Transverse colon (tissue), 4 donors: ENCODE results near the gene HDGFL3. TPM values are rescaled to one million over a fixed set of nuclear protein-coding genes. Genes with fewer than 3 reads are reported as not detected.

ENCODE experiments used
- DNase-seq: peaks from one replicate; pipeline ENCODE4 v3.0.0-alpha.2; 2019
- H3K27ac ChIP-seq, 4 donors: fragments of 200-600 bp; sonication (generic); 2 replicates each; pipeline ENCODE4 v1.5.1; 2016 to 2018; ENCODE audit warnings: inconsistent platforms in 4 of 4
- H3K27me3 ChIP-seq: fragments of 200-600 bp; sonication (generic); 2 replicates; pipeline ENCODE4 v1.5.1; 2017; ENCODE audit warnings: inconsistent platforms
- H3K36me3 ChIP-seq, 4 donors: fragments of 200-600 bp; sonication (generic); 2 replicates each; pipeline ENCODE4 v1.5.1; 2017 to 2019; ENCODE audit warnings: inconsistent platforms in 4 of 4
- H3K4me1 ChIP-seq, 4 donors: fragments of 200-600 bp; sonication (generic); 2 replicates each; pipeline ENCODE4 v1.5.1; 2017 to 2020; ENCODE audit warnings: inconsistent platforms in 4 of 4
- H3K4me3 ChIP-seq, 4 donors: fragments of 200-600 bp; sonication (generic); 1 replicate in 1 of 4; 2 replicates in 3 of 4; pipeline versions ENCODE4 v1.5.1 to v1.6.1; 2017 to 2019; ENCODE audit warnings: inconsistent platforms in 4 of 4
- H3K9me3 ChIP-seq, 2 donors: fragments of 200-600 bp; sonication (generic); 2 replicates each; pipeline ENCODE4 v1.5.1; 2017 to 2019; ENCODE audit warnings: inconsistent platforms in 2 of 2
- CTCF ChIP-seq, 5 experiments: fragments of 200-600 bp in 3 of 5; fragments of 450-650 bp in 2 of 5; sonication (generic) in 3 of 5; IDR thresholded peaks; 1 replicate in 2 of 5; 2 replicates in 3 of 5; pipeline ENCODE4 v1.5.1; 2016 to 2017; ENCODE audit warnings: antibody characterized with exemption in 5 of 5, inconsistent platforms in 3 of 5, mild to moderate bottlenecking in 2 of 5, moderate library complexity in 1 of 5
- EP300 ChIP-seq: sonication (generic); formaldehyde crosslinking; IDR thresholded peaks from one replicate; pipeline ENCODE4 v1.6.1; 2017; ENCODE audit warnings: antibody characterized with exemption, low read depth
- POLR2A ChIP-seq: fragments of 450-650 bp; IDR thresholded peaks from one replicate; pipeline ENCODE4 v1.6.1; 2016; ENCODE audit warnings: antibody characterized with exemption, mild to moderate bottlenecking, moderate library complexity
- POLR2AphosphoS5 ChIP-seq, 3 donors: sonication (generic); formaldehyde crosslinking; IDR thresholded peaks; one replicate each; pipeline ENCODE4 v1.6.1; 2016; ENCODE audit warnings: antibody characterized with exemption in 3 of 3
- WGBS, 2 donors: methylation state at CpG; one replicate each; pipeline ENCODE4 v1.1.5; 2018; ENCODE audit warnings: low coverage in 1 of 2; 5-methylcytosine and 5-hydroxymethylcytosine counted together
- in situ Hi-C, 4 donors: fragments of 200-750 bp; cut with MboI; loops; one replicate each; pipeline versions ENCODE4 v1.15.0 to v1.15.1; 2017; ENCODE audit warnings: low sequenced_read_pairs in 3 of 4, low pct_ligation_motif_present in 1 of 4, low pct_unique_long_range_greater_than_20kb in 1 of 4
- intact Hi-C: fragments of 100-400 bp; cut with DNase I; formaldehyde crosslinking; loops from one replicate; pipeline ENCODE4 v1.15.1; 2023; ENCODE audit warnings: low total_unique reads
- total RNA-seq, 4 donors: library from RNA; depleted of rRNA; stranded (reverse); fragments of >200 nt; gene quantifications; one replicate each; pipeline ENCODE4 v1.1.0, GENCODE V29; 2016

HDGFL3 gene
- total RNA-seq, 4 donors from 2014 or later: 2.6 to 16.5 (median 5.2) TPM

GRCh38 chr15:83112233-83112955 is 95.2 kb downstream of the HDGFL3 start:
- DNase-seq: no peak
- Histone ChIP-seq H3K9me3 (no peaks in the 10 kb centered on the region), H3K36me3 (no peaks in the 10 kb centered on the region), H3K4me1 (peaks cover 0 to 7% (median 2%) of the 10 kb centered on the region in 4 donors), H3K4me3 (no peak overlapping the region), H3K27me3 (peaks cover 34% of the 10 kb centered on the region), H3K27ac (no peak overlapping the region)
- intact Hi-C loops: no loop called here
- TF ChIP-seq EP300 (no peak), CTCF (IDR thresholded peaks at IDR 0.05) (no peak), POLR2AphosphoS5 (IDR thresholded peaks at IDR 0.05) (no peak), POLR2A (no peak)
- WGBS, 2 donors: 70 to 74% methylated on average over 4 to 8 of the region's 8 CpGs
- in situ Hi-C loops: no loop called here

- Histone ChIP-seq H3K4me1 (peaks cover 0 to 14% (median 3%) of the 10 kb centered on the region in 4 donors), H3K4me3 (no peak overlapping the region), H3K27me3 (peaks cover 45% of the 10 kb centered on the region), H3K27ac (no peak overlapping the region), H3K36me3 (no peaks in the 10 kb centered on the region), H3K9me3 (no peaks in the 10 kb centered on the region)
- 91 to 94% methylated on average over 3 of the region's 3 CpGs for WGBS, 2 donors
- TF ChIP-seq CTCF (IDR thresholded peaks at IDR 0.05) (no peak), EP300 (no peak), POLR2AphosphoS5 (IDR thresholded peaks at IDR 0.05) (no peak), POLR2A (no peak)
- intact Hi-C loops (no loop called here), in situ Hi-C loops (no loop called here)
- DNase-seq: no peak
These were observed 96.5 kb downstream of the HDGFL3 start for GRCh38 chr15:83111149-83111548.

GRCh38 chr15:83110381-83110780 is 97.2 kb downstream of the HDGFL3 start:
- in situ Hi-C loops: no loop called here
- intact Hi-C loops: no loop called here
- H3K4me1 ChIP-seq: peaks cover 0 to 14% (median 3%) of the 10 kb centered on the region in 4 donors

GRCh38 chr15:83109532-83109931 is 98.1 kb downstream of the HDGFL3 start:
- TF ChIP-seq POLR2AphosphoS5 (IDR thresholded peaks at IDR 0.05) (no peak), CTCF (IDR thresholded peaks at IDR 0.05) (no peak), POLR2A (no peak)
- Histone ChIP-seq H3K9me3 (no peaks in the 10 kb centered on the region), H3K27ac (peak overlapping the region in 1 of 4 donors; percentile 46), H3K4me1 (peaks cover 0 to 14% (median 3%) of the 10 kb centered on the region in 4 donors), H3K27me3 (peaks cover 49% of the 10 kb centered on the region), H3K4me3 (no peak overlapping the region), H3K36me3 (no peaks in the 10 kb centered on the region)
- WGBS, 2 donors: 38 to 89% methylated on average over 1 to 12 of the region's 12 CpGs
- intact Hi-C loops (no loop called here), in situ Hi-C loops (no loop called here)
- DNase-seq: no peak

More at GRCh38 chr15:83110381-83110780, 97.2 kb downstream of the HDGFL3 start:
- DNase-seq: no peak
- no peaks in the 10 kb centered on the region for H3K36me3 ChIP-seq
- peaks cover 49% of the 10 kb centered on the region for H3K27me3 ChIP-seq
- no peak overlapping the region for H3K4me3 ChIP-seq
- TF ChIP-seq EP300 (no peak), POLR2AphosphoS5 (IDR thresholded peaks at IDR 0.05) (no peak), POLR2A (no peak), CTCF (IDR thresholded peaks at IDR 0.05) (no peak)
- no peaks in the 10 kb centered on the region for H3K9me3 ChIP-seq
- 85% methylated on average over 3 of the region's 3 CpGs; no CpG with 5 or more reads in 1 of the 2 donors for WGBS, 2 donors
- no peak overlapping the region for H3K27ac ChIP-seq
